ENCODE data around the gene DUSP28.

DNA sequence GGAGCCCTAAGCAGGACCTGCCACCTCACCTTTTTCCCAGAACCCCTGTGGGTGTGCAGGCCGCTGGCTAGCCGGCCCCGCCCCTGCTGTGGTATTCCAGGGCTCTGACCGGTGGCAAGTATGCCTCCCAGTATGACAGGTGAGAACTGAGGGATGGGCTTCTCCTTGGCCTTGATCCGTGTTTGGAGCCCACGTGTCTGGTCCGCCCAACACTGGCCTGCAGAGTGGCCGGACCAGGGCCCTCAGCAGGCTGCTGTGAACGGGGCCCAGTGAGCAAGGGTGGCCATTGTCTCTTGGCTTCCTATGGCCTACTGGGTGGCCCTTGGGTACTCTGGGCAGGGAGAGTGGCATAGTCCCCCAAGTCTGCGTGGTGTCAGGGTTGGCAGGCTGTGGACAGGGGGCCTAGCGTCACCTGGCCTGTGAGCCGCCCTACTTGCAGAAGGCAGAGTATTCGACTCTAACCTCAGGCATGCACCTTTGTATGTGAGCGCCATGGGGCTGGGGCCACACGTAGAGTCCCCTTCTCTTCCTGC is 9.9 kb downstream of the DUSP28 start:
- TF ChIP-seq EP300 (IDR thresholded peaks at IDR 0.05), result no peak
- TF ChIP-seq POLR2A (IDR thresholded peaks at IDR 0.05), result no peak
- TF ChIP-seq, protein P1, sequence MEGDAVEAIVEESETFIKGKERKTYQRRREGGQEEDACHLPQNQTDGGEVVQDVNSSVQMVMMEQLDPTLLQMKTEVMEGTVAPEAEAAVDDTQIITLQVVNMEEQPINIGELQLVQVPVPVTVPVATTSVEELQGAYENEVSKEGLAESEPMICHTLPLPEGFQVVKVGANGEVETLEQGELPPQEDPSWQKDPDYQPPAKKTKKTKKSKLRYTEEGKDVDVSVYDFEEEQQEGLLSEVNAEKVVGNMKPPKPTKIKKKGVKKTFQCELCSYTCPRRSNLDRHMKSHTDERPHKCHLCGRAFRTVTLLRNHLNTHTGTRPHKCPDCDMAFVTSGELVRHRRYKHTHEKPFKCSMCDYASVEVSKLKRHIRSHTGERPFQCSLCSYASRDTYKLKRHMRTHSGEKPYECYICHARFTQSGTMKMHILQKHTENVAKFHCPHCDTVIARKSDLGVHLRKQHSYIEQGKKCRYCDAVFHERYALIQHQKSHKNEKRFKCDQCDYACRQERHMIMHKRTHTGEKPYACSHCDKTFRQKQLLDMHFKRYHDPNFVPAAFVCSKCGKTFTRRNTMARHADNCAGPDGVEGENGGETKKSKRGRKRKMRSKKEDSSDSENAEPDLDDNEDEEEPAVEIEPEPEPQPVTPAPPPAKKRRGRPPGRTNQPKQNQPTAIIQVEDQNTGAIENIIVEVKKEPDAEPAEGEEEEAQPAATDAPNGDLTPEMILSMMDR (IDR thresholded peaks at IDR 0.05), result no peak

Measured in gastroesophageal sphincter (tissue), 3 donors.